ENCODE measurements around the gene ZACN. TPM values are rescaled to one million over a fixed set of nuclear protein-coding genes. Genes with fewer than 3 reads are reported as not detected.
A peak's percentile ranks its signal among the peaks of the same experiment; 100 is the strongest.

Gene ZACN
- total RNA-seq, 1 experiment from 2014 or later: not detected

GRCh38 chr17:76102944-76103273 is 23.9 kb downstream of the ZACN start:
- no peak for DNase-seq (ENCODE audit: low spot score)

- peak; percentile 91 for DNase-seq (ENCODE audit: low spot score)
Observed at GRCh38 chr17:76103274-76104139, 24.5 kb downstream of the ZACN start, which contains the start of gene EXOC7. TSS of gene EXOC7 (minus strand) at chr17:76103787. CDS start at chr17:76103692, 95 bp downstream.

GRCh38 chr17:76104140-76104895 is 25.3 kb downstream of the ZACN start:
- no peak for DNase-seq (ENCODE audit: low spot score)

GRCh38 chr17:76104896-76105231 is 25.9 kb downstream of the ZACN start:
- DNase-seq (ENCODE audit: low spot score): no peak

GRCh38 chr17:76106703-76107102 is 27.7 kb downstream of the ZACN start:
- DNase-seq (ENCODE audit: low spot score): no peak

- DNase-seq (ENCODE audit: low spot score): peak; percentile 35
Observed at GRCh38 chr17:76107509-76107908, 28.5 kb downstream of the ZACN start.

- no peak for DNase-seq (ENCODE audit: low spot score)
Observed at GRCh38 chr17:76111956-76112355, 33.0 kb downstream of the ZACN start.

- no peak for DNase-seq (ENCODE audit: low spot score)
Observed at GRCh38 chr17:76115138-76115754, 36.3 kb downstream of the ZACN start.

GRCh38 chr17:76119409-76120371 is 40.7 kb downstream of the ZACN start:
- DNase-seq (ENCODE audit: low spot score): no peak

GRCh38 chr17:76120658-76121008 is 41.7 kb downstream of the ZACN start:
- no peak for DNase-seq (ENCODE audit: low spot score)

GRCh38 chr17:76121932-76122430 is 43.0 kb downstream of the ZACN start:
- DNase-seq (ENCODE audit: low spot score): no peak

- no peak for DNase-seq (ENCODE audit: low spot score)
Observed at GRCh38 chr17:76122431-76123190, 43.6 kb downstream of the ZACN start.

- no peak for DNase-seq (ENCODE audit: low spot score)
Observed at GRCh38 chr17:76123191-76123499, 44.2 kb downstream of the ZACN start.

- DNase-seq (ENCODE audit: low spot score): peak; percentile 25
Observed at GRCh38 chr17:76123749-76124581, 45.0 kb downstream of the ZACN start.

GRCh38 chr17:76124582-76125390 is 45.8 kb downstream of the ZACN start:
- DNase-seq (ENCODE audit: low spot score): no peak

- no peak for DNase-seq (ENCODE audit: low spot score)
Observed at GRCh38 chr17:76125391-76125675, 46.4 kb downstream of the ZACN start.

GRCh38 chr17:76125922-76126321 is 46.9 kb downstream of the ZACN start:
- DNase-seq (ENCODE audit: low spot score): no peak

GRCh38 chr17:76130473-76130872 is 51.5 kb downstream of the ZACN start:
- no peak for DNase-seq (ENCODE audit: low spot score)

- no peak for DNase-seq (ENCODE audit: low spot score)
Observed at GRCh38 chr17:76131051-76131691, 52.2 kb downstream of the ZACN start.

All from HT-29 (cell line).